Ovary (tissue), 9 donors: ENCODE results near the gene CEP83. TPM values are rescaled to one million over a fixed set of nuclear protein-coding genes. Genes with fewer than 3 reads are reported as not detected.

ENCODE experiments used
- DNase-seq, 5 donors: peaks; one replicate each; pipeline ENCODE4 v3.0.0-alpha.2; 2019 to 2020
- H3K27ac ChIP-seq, 2 donors: fragments of 200-600 bp; one replicate each; pipeline versions ENCODE4 v1.5.1 to v1.8.0; 2019 to 2022
- H3K27me3 ChIP-seq: fragments of 200-600 bp; one replicate; pipeline ENCODE4 v1.8.0; 2022
- H3K36me3 ChIP-seq: fragments of 200-600 bp; sonication (generic); one replicate; pipeline ENCODE4 v1.5.1; 2019
- H3K4me1 ChIP-seq: one replicate; pipeline ENCODE4 v1.8.1; 2013; ENCODE audit warnings: mild to moderate bottlenecking, moderate library complexity; ENCODE audit not compliant: insufficient read depth
- H3K4me3 ChIP-seq: fragments of 200-600 bp; sonication (generic); one replicate; pipeline ENCODE4 v1.5.1; 2017
- H3K9me3 ChIP-seq, 2 donors: fragments of 200-600 bp in 1 of 2; sonication (generic) in 1 of 2; one replicate each; pipeline versions ENCODE4 v1.5.1 to v1.8.1; 2013 to 2019; ENCODE audit warnings: mild to moderate bottlenecking in 1 of 2, moderate library complexity in 1 of 2
- CTCF ChIP-seq, 3 donors: fragments of 450-650 bp in 2 of 3; fragments of 200-600 bp in 1 of 3; IDR thresholded peaks; one replicate each; pipeline versions ENCODE4 v1.5.1 to v1.8.0; 2016 to 2022; ENCODE audit warnings: antibody characterized with exemption in 3 of 3, mild to moderate bottlenecking in 1 of 3
- EP300 ChIP-seq: sonication (generic); formaldehyde crosslinking; IDR thresholded peaks from one replicate; pipeline ENCODE4 v1.6.1; 2017; ENCODE audit warnings: antibody characterized with exemption
- POLR2A ChIP-seq: fragments of 450-650 bp; IDR thresholded peaks from one replicate; pipeline ENCODE4 v1.6.1; 2017; ENCODE audit warnings: antibody characterized with exemption, mild to moderate bottlenecking, moderate library complexity
- WGBS, 3 donors: extraction: QIAGEN DNeasy Blood & Tissue Kit in 1 of 3; methylation state at CpG; one replicate each; pipeline versions ENCODE4 v1.1.5 to v1.1.7; 2013 to 2017; 5-methylcytosine and 5-hydroxymethylcytosine counted together
- intact Hi-C, 4 donors: fragments of 100-400 bp; cut with DNase I; formaldehyde crosslinking; loops; one replicate each; pipeline versions ENCODE4 v1.11.0 to v1.15.1; 2022 to 2023
- polyA plus RNA-seq, 2 donors: library from polyadenylated mRNA; stranded (reverse); fragments of 200-250 nt in 1 of 2; fragments of 350-450 nt in 1 of 2; fragmentation: Illumina TruSeq in 1 of 2; extraction: RNeasy Lipid Tissue Mini Kit (QIAGEN cat#74804) in 1 of 2; gene quantifications; one replicate each; pipeline ENCODE4 v1.2.3, GENCODE V29; 2013 to 2014
- total RNA-seq, 7 donors: library from RNA; depleted of rRNA in 2 of 7; stranded (reverse); fragments of >200 nt in 2 of 7; fragmentation: NEBNext Ultra II Directional in 3 of 7; extraction: Animal tissue kit (Norgen Biotek cat#: 25700) in 3 of 7; gene quantifications; one replicate each; pipeline versions ENCODE4 v1.1.0 to v1.2.4, GENCODE V29; 2016 to 2023
- donor health status: DM: no; HTN: no; CAD: no; lungs with moderate emphysema.
- donor health status: DM: no; HTN: no; CAD: no.
- donor health status: Bipolar disorder and iron deficiency.
- donor health status: DM: yes; HTN: yes; CAD: no.
- donor health status: DM: no; HTN: no; CAD: no.
- donor health status: DM: yes; HTN: yes; CAD: no.

CEP83 gene
- total and polyA plus RNA-seq, 9 donors, result 5.5 to 47.6 (median 17.3) TPM

DNA sequence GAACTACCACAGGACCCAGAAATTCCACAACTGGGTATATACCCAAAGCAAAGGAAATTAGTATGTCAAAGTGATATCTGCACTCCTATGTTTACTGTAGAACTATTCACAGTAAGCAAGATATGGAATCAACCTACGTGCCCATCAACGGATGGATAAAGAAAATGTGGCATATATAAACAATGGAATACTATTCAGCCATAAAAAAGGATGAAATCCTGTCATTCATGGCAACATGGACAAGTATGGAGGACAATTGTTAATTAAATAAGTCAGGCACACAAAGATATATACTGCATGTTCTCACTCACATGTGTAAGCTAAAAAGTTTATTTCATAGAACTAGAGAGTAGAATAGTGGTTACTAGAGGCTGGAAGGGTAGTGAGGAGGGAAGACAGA is 97.0 kb downstream of the CEP83 start:
- TF ChIP-seq EP300, result no peak
- TF ChIP-seq POLR2A, result no peak
- TF ChIP-seq CTCF (IDR thresholded peaks at IDR 0.05), result no peak
- WGBS, 3 donors, result 96 to 98% (median 97%) methylated on average over 2 of the region's 2 CpGs
- no peak overlapping the region for H3K4me3 ChIP-seq

DNA sequence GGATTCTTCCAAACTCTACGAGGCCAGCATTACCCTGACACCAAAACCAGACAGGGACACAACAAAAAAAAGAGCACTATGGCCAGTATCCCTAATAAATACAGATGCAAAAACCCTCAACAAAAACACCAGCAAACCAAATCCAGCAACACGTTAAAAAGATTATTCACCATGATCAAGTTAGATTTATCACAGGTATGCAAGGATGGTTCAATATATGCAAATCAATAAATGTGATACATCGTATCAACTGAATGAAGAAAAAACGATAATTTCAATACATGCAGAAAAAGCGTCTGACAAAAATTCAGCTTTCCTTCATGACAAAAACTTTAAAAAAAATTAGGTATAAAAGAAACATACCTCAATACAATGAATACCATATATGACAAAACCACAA is 99.9 kb downstream of the CEP83 start:
- H3K9me3 ChIP-seq, result no peaks in the 10 kb centered on the region
- no peaks in the 10 kb centered on the region for H3K36me3 ChIP-seq
- no peak for DNase-seq
- H3K27me3 ChIP-seq, result no peaks in the 10 kb centered on the region
- no peak overlapping the region for H3K4me3 ChIP-seq
- 96 to 97% (median 96%) methylated on average over 5 of the region's 5 CpGs for WGBS, 3 donors
- TF ChIP-seq EP300 (no peak), CTCF (IDR thresholded peaks at IDR 0.05) (no peak), POLR2A (no peak)
- H3K4me1 ChIP-seq, result no peaks in the 10 kb centered on the region
- intact Hi-C loops, result no loop called here
- no peak overlapping the region for H3K27ac ChIP-seq

More for the DNA sequence above, 97.0 kb downstream of the CEP83 start:
- H3K27me3 ChIP-seq, result no peaks in the 10 kb centered on the region
- H3K9me3 ChIP-seq, result no peaks in the 10 kb centered on the region
- H3K4me1 ChIP-seq, result no peaks in the 10 kb centered on the region
- H3K27ac ChIP-seq, result no peak overlapping the region
- no peak for DNase-seq
- no peaks in the 10 kb centered on the region for H3K36me3 ChIP-seq
- intact Hi-C loops, result no loop called here

- WGBS, 3 donors, result 91 to 98% (median 92%) methylated on average over 1 of the region's 1 CpG
- H3K9me3 ChIP-seq, result peaks cover 0 to 8% of the 10 kb centered on the region in 2 donors
- no peaks in the 10 kb centered on the region for H3K4me1 ChIP-seq
- DNase-seq, result no peak
- no peak overlapping the region for H3K4me3 ChIP-seq
- no peaks in the 10 kb centered on the region for H3K36me3 ChIP-seq
- H3K27ac ChIP-seq, result no peak overlapping the region
- no peaks in the 10 kb centered on the region for H3K27me3 ChIP-seq
- no peak for TF ChIP-seq POLR2A
- intact Hi-C loops, result no loop called here
These were observed 106.5 kb downstream of the CEP83 start for GRCh38 chr12:94353130-94353529.

GRCh38 chr12:94340573-94340972 is 119.1 kb downstream of the CEP83 start:
- WGBS, 3 donors, result 93 to 94% (median 94%) methylated on average over 6 of the region's 6 CpGs
- H3K27me3 ChIP-seq, result no peaks in the 10 kb centered on the region
- H3K27ac ChIP-seq, result no peak overlapping the region
- intact Hi-C loops, result no loop called here
- no peak for TF ChIP-seq EP300
- TF ChIP-seq POLR2A, result no peak
- TF ChIP-seq CTCF (IDR thresholded peaks at IDR 0.05), result no peak
- H3K4me3 ChIP-seq, result no peak overlapping the region
- H3K36me3 ChIP-seq, result no peaks in the 10 kb centered on the region
- H3K9me3 ChIP-seq, result no peaks in the 10 kb centered on the region
- H3K4me1 ChIP-seq, result no peaks in the 10 kb centered on the region
- no peak for DNase-seq

DNA sequence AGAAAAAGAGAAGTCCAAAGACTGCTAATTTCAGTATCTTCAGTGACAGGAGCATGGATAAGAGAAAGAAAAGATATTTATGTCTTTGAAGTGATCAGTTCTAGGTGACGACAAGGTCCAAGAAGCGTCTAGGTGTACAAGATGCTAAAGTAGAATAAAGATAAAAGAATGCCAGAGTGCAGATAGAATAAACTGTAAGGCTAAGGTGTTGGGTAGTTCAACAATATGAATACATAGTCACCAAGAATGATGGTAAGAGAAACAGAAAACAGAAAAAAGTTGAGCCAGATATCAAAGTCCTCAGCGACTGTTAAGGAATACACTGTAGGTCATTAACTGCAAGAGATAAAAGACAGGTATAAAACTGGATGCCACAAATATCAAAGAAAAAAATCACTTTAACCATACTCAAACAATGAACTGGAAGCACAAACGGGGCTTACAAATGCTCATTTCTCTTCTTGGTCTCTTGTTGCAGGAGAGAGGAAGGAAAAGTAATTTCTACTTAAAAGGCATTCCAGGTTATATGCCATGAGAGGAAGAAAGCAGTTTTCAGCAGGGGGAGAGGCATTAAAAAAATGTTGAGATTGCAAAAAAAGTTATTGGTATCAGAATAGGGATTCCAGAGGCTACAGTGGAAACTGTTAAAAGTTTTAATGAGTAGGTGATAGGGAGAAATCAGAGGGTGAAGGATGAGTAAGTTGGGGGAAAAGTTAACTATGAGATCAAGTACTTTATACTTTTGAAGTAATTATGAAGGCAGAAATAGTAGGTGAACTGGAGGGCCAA is 121.5 kb downstream of the CEP83 start:
- Histone ChIP-seq H3K4me3 (no peak overlapping the region), H3K4me1 (no peaks in the 10 kb centered on the region), H3K36me3 (no peaks in the 10 kb centered on the region), H3K27ac (no peak overlapping the region), H3K9me3 (no peaks in the 10 kb centered on the region), H3K27me3 (no peaks in the 10 kb centered on the region)
- DNase-seq, result no peak
- TF ChIP-seq CTCF (IDR thresholded peaks at IDR 0.05), result no peak
- no peak for TF ChIP-seq EP300
- TF ChIP-seq POLR2A, result no peak
- 91 to 97% (median 95%) methylated on average over 4 of the region's 4 CpGs for WGBS, 3 donors
- intact Hi-C loops, result no loop called here
